BJ (cell line): ENCODE results near the gene SLC5A8. TPM values are rescaled to one million over a fixed set of nuclear protein-coding genes. Genes with fewer than 3 reads are reported as not detected.

ENCODE experiments used
- CTCF ChIA-PET: fragments of 350-600 bp; formaldehyde crosslinking; extraction: SDS; loops from one replicate; lab custom pipeline; 2021; ENCODE audit warnings: antibody characterized with exemption, inconsistent platforms; lab: Yijun Ruan, JAX
- POLR2A ChIA-PET: fragments of 300-600 bp; sonication (Branson Sonifier 250); formaldehyde crosslinking; extraction: SDS; loops from one replicate; lab custom pipeline; 2021; ENCODE audit warnings: antibody characterized with exemption; lab: Charles Lee
- DNase-seq: peaks from one replicate; pipeline ENCODE4 v3.0.0-alpha.2; 2011; ENCODE audit warnings: low read depth
- H3K27me3 ChIP-seq: 2 replicates; pipeline ENCODE4 v1.6.0; 2011; ENCODE audit warnings: low read length; ENCODE audit not compliant: control insufficient read depth, insufficient read depth
- H3K36me3 ChIP-seq: 2 replicates; pipeline ENCODE4 v1.5.1; 2011; ENCODE audit warnings: low read length; ENCODE audit not compliant: control insufficient read depth, insufficient read depth
- H3K4me3 ChIP-seq: 2 replicates; pipeline ENCODE4 v1.5.1; 2011; ENCODE audit warnings: low read depth, mild to moderate bottlenecking, control low read depth, low read length
- polyA minus RNA-seq: library from RNA; depleted of rRNA, polyadenylated mRNA; stranded (reverse); fragments of >200 nt; gene quantifications from 2 replicates; pipeline ENCODE4 v1.2.3, GENCODE V29; 2011; rRNA and poly(A)+ RNA removed
- polyA plus RNA-seq: library from polyadenylated mRNA; depleted of rRNA; stranded (reverse); fragments of >200 nt; gene quantifications from 2 replicates; pipeline ENCODE4 v1.2.3, GENCODE V29; 2011; rRNA removed
- TF ChIP-seq, protein P1 (sequence below): IDR thresholded peaks from 2 replicates; pipeline ENCODE4 v1.5.1; 2011; ENCODE audit warnings: low read depth, mild to moderate bottlenecking, control low read depth, inconsistent platforms, low read length, moderate library complexity; ENCODE audit not compliant: insufficient read depth

Gene SLC5A8
- not detected in 2 replicates for polyA plus RNA-seq
- not detected in 2 replicates for polyA minus RNA-seq

DNA sequence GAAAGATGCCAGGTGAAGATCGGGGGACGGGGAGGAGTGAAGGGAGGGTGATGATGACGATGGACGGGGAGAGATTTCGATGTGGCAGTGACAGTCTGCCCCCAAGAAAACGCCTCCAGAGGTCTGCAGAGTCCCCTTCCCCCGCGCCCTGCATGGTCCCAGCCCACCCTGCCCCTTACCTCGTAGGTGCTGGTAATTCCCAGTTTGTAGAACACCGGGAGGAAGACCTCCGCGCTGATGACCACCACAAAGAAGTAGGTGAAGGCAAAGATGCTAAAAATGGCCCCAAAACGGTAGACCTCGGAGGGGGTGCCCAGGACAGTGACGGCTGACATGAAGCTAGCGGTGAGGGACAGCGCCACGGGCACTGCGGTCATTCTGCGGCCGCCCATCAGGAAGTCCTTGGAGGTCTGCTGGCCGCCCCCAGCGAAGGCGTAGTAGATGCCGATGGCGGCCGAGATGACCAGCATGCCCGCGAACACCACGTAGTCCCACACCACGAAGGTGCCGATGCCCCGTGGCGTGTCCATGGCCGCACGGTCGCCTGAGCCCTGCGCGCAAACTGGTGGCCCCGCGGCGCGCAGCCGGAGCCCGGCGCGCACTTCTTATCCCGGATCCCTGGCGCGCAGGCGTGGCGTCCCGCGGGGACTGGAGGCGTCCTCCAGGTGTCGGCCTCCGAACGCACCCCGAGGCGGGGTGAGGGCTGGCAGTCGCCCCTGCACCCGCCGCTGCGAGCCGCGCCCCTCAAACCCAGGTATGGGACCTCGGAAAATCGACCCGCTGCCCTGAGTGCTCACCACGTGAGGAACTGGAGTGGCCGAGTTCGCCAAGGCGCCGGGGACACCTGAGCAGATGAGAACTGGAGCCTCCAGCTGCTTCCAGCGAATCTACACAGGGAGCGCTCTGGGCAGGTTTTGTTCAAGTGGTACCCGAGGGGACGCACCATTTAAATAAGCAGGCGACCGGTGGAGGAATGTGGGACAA, at the start of gene SLC5A8:
Gene SLC5A8 (minus strand): TSS at position 920 of the 984 bp plus-strand sequence. CDS start 390 bp downstream, at position 530.
- DNase-seq, result no peak
- Histone ChIP-seq H3K36me3 (no peaks in the 10 kb centered on the region), H3K4me3 (0 out of 2 replicates have a peak within 1 kb of the TSS, but pooled peaks have one; percentile 7), H3K27me3 (peaks cover 11% of the 10 kb centered on the region)
- TF ChIP-seq, protein P1, sequence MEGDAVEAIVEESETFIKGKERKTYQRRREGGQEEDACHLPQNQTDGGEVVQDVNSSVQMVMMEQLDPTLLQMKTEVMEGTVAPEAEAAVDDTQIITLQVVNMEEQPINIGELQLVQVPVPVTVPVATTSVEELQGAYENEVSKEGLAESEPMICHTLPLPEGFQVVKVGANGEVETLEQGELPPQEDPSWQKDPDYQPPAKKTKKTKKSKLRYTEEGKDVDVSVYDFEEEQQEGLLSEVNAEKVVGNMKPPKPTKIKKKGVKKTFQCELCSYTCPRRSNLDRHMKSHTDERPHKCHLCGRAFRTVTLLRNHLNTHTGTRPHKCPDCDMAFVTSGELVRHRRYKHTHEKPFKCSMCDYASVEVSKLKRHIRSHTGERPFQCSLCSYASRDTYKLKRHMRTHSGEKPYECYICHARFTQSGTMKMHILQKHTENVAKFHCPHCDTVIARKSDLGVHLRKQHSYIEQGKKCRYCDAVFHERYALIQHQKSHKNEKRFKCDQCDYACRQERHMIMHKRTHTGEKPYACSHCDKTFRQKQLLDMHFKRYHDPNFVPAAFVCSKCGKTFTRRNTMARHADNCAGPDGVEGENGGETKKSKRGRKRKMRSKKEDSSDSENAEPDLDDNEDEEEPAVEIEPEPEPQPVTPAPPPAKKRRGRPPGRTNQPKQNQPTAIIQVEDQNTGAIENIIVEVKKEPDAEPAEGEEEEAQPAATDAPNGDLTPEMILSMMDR, result no peak
- ChIA-PET CTCF (no interaction called here), POLR2A (no interaction called here)

GRCh38 chr12:101257357-101257756, 47.3 kb upstream of the SLC5A8 start:
- CTCF ChIA-PET, result no interaction called here
- DNase-seq, result no peak
- Histone ChIP-seq H3K36me3 (no peaks in the 10 kb centered on the region), H3K4me3 (no peak overlapping the region), H3K27me3 (no peaks in the 10 kb centered on the region)
- TF ChIP-seq, protein P1, result no peak
- POLR2A ChIA-PET, result no interaction called here

- TF ChIP-seq, protein P1, result no peak
- ChIA-PET CTCF (no interaction called here), POLR2A (no interaction called here)
- no peak overlapping the region for H3K4me3 ChIP-seq
- no peaks in the 10 kb centered on the region for H3K36me3 ChIP-seq
- H3K27me3 ChIP-seq, result no peaks in the 10 kb centered on the region
- no peak for DNase-seq
Measured at GRCh38 chr12:101256266-101256665, 46.2 kb upstream of the SLC5A8 start.

DNA sequence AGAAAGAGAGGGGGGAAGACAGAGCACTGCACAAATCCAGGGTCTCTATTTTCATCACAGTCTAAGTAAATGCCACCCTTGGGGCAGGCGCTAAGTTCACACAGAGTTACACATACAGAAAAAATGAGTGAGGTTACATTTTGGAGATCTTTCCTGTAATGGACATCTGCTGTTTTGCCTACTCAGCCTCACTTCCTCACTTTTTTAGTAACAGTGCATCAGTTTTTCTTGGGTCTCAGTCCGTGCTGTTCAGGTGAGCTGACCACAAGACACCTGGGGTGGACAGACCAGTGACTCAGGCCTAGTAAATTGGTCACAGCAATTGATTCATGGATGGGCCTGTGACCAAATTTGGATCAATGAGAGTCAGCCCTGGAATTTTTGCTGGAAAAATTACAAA, 33.6 kb upstream of the SLC5A8 start:
- Histone ChIP-seq H3K36me3 (no peaks in the 10 kb centered on the region), H3K27me3 (no peaks in the 10 kb centered on the region), H3K4me3 (no peak overlapping the region)
- no peak for DNase-seq
- CTCF ChIA-PET, result no interaction called here
- TF ChIP-seq, protein P1, result no peak
- POLR2A ChIA-PET, result no interaction called here

DNA sequence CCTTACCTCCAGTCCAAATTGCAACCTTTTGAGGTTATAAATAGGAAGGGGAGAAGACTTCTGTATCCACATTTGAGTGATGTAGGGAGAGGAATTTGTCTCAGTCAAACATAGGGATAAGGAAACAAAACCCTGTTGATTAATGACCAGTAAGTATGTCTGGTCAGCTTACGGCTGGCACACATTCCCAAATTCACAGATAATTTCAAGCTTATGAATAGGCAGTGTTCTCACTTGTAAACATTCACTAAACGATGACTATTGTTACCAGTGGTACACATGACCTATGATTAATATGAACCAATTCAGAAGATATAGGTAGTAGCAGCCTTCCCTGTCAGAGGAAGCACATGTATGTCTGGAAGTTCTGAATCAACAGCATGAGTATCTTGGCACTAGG, 33.0 kb upstream of the SLC5A8 start:
- DNase-seq, result no peak
- Histone ChIP-seq H3K27me3 (no peaks in the 10 kb centered on the region), H3K36me3 (no peaks in the 10 kb centered on the region), H3K4me3 (no peak overlapping the region)
- ChIA-PET POLR2A (no interaction called here), CTCF (no interaction called here)
- TF ChIP-seq, protein P1, result no peak
